Heart left ventricle (tissue), 16 donors: ENCODE data around the gene FOXP1. TPM values are rescaled to one million over a fixed set of nuclear protein-coding genes. Genes with fewer than 3 reads are reported as not detected.

Experiments
- ATAC-seq, 4 donors: fragments of 200-7000 bp; cut with Tn5 transposase; one replicate each; pipeline ENCODE4 v1.9.1; 2020 to 2022; ENCODE audit warnings: moderate library complexity in 4 of 4, mild to moderate bottlenecking in 3 of 4, moderate number of reproducible peaks in 1 of 4
- DNase-seq, 5 donors: peaks; one replicate each; pipeline ENCODE4 v3.0.0-alpha.2; 2020
- H3K27ac ChIP-seq, 12 donors: fragments of 200-600 bp; sonication (generic) in 4 of 12; one replicate each; pipeline versions ENCODE4 v1.5.0 to v1.8.0; 2016 to 2022; ENCODE audit warnings: mild to moderate bottlenecking in 2 of 12
- H3K27me3 ChIP-seq, 9 donors: fragments of 200-600 bp; sonication (generic) in 2 of 9; one replicate each; pipeline versions ENCODE4 v1.5.1 to v1.8.0; 2016 to 2022; ENCODE audit warnings: mild to moderate bottlenecking in 3 of 9
- H3K36me3 ChIP-seq, 9 donors: fragments of 200-600 bp; sonication (generic) in 2 of 9; one replicate each; pipeline versions ENCODE4 v1.5.0 to v1.8.0; 2018 to 2022; ENCODE audit warnings: mild to moderate bottlenecking in 2 of 9
- H3K4me1 ChIP-seq, 12 donors: fragments of 200-600 bp; sonication (generic) in 4 of 12; one replicate each; pipeline versions ENCODE4 v1.5.0 to v1.8.0; 2016 to 2022; ENCODE audit warnings: mild to moderate bottlenecking in 3 of 12
- H3K4me3 ChIP-seq, 12 donors: fragments of 200-600 bp; sonication (generic) in 4 of 12; one replicate each; pipeline versions ENCODE4 v1.5.0 to v1.8.0; 2017 to 2022; ENCODE audit warnings: mild to moderate bottlenecking in 9 of 12, moderate library complexity in 4 of 12
- H3K9me3 ChIP-seq, 12 donors: fragments of 200-600 bp; sonication (generic) in 4 of 12; one replicate each; pipeline versions ENCODE4 v1.5.0 to v1.8.0; 2016 to 2022; ENCODE audit warnings: mild to moderate bottlenecking in 1 of 12
- CTCF ChIP-seq, 12 donors: fragments of 200-600 bp; sonication (generic) in 4 of 12; IDR thresholded peaks; one replicate each; pipeline versions ENCODE4 v1.5.0 to v1.8.0; 2018 to 2022; ENCODE audit warnings: antibody characterized with exemption in 12 of 12, mild to moderate bottlenecking in 5 of 12
- POLR2A ChIP-seq, 2 donors: fragments of 450-650 bp; IDR thresholded peaks; one replicate each; pipeline ENCODE4 v1.6.1; 2017; ENCODE audit warnings: antibody characterized with exemption in 2 of 2, mild to moderate bottlenecking in 2 of 2, moderate library complexity in 2 of 2
- WGBS, 4 donors: extraction: QIAGEN DNeasy Blood & Tissue Kit in 2 of 4; methylation state at CpG; one replicate each; pipeline versions ENCODE4 v1.1.5 to v1.1.7; 2013 to 2018; 5-methylcytosine and 5-hydroxymethylcytosine counted together
- intact Hi-C, 10 donors: fragments of 100-400 bp; cut with DNase I; formaldehyde crosslinking; loops; one replicate each; pipeline versions ENCODE4 v1.11.1 to v1.14.2; 2022
- polyA plus RNA-seq, 2 donors: library from polyadenylated mRNA; stranded (reverse); fragments of 200-250 nt; gene quantifications; one replicate each; pipeline ENCODE4 v1.2.3, GENCODE V29; 2013
- total RNA-seq, 9 donors: library from RNA; depleted of rRNA in 2 of 9; stranded (reverse); fragments of >200 nt in 2 of 9; fragmentation: NEBNext Ultra II Directional in 3 of 9; extraction: Animal tissue kit (Norgen Biotek cat#: 25700) in 3 of 9; gene quantifications; one replicate each; pipeline versions ENCODE4 v1.1.0 to v1.2.4, GENCODE V29; 2016 to 2023
- donor health status: ischemic (EF 13 %, LVEDD 7.1; RV severe dilation, severe dysfunction).
- donor health status: healthy with polysubstance abuse.
- donor health status: DM: no; HTN: yes; CAD: no.
- donor health status: DM: no; HTN: no; CAD: no.
- donor health status: ischemic (EF 25% LVEDD 6.9; RV normal size, moderate dysfunction).
- donor health status: ischemic (EF 25% LVEDD 5.7; RV mildly dilated, moderate dysfunction).
- donor health status: healthy.
- donor health status: DM: yes; HTN: yes; CAD: no.
- donor health status: ischemic (EF 35%, LVEDD 5.7; RV mildly dilated, moderate dysfunction).
- donor health status: nonischemic (EF 11% LVEDD 7.7; RV severe dilation, severe dysfunction).
- donor health status: DM: yes; HTN: yes; CAD: no.
- donor health status: PGD.
- donor health status: ischemic (EF 29% LVEDD 5.4; RV normal size, mild dysfunction).
- donor health status: nonischemic (EF 23%, LVEDD 6.1; RV moderate dilation, normal function).

FOXP1 gene
- total and polyA plus RNA-seq, 11 donors = 14.9 to 67.8 (median 41.1) TPM

- WGBS, 4 donors = 45 to 66% (median 48%) methylated on average over 6 of the region's 6 CpGs
- no peak for ATAC-seq
- no peak for DNase-seq
- Histone ChIP-seq H3K36me3 (peaks cover 0 to 5% (median 0%) of the 10 kb centered on the region in 9 donors), H3K4me3 (peak overlapping the region in 5 of 12 donors; percentile 2 to 82 (median 7)), H3K9me3 (no peaks in the 10 kb centered on the region), H3K27me3 (no peaks in the 10 kb centered on the region), H3K4me1 (peaks cover 0 to 54% (median 31%) of the 10 kb centered on the region in 12 donors), H3K27ac (peak overlapping the region in 6 of 12 donors; percentile 12 to 98 (median 68))
- TF ChIP-seq CTCF (IDR thresholded peaks at IDR 0.05) = no peak
- no peak for TF ChIP-seq POLR2A (IDR thresholded peaks at IDR 0.05)
- intact Hi-C loops = loop anchor here in 2 of 10 donors (10.0 kb wide), 2 partner anchors 63 to 143 kb away; no protein-coding TSS in a partner anchor
Measured at GRCh38 chr3:71578054-71578751, 5.3 kb downstream of the FOXP1 start.

- TF ChIP-seq POLR2A (IDR thresholded peaks at IDR 0.05) = no peak
- no peak for TF ChIP-seq CTCF (IDR thresholded peaks at IDR 0.05)
- Histone ChIP-seq H3K36me3 (peaks cover 0 to 5% (median 0%) of the 10 kb centered on the region in 9 donors), H3K27me3 (no peaks in the 10 kb centered on the region), H3K4me3 (peak overlapping the region in 1 of 12 donors; percentile 13), H3K4me1 (peaks cover 0 to 54% (median 31%) of the 10 kb centered on the region in 12 donors), H3K9me3 (no peaks in the 10 kb centered on the region), H3K27ac (peak overlapping the region in 2 of 12 donors; percentile 4 to 96)
- 65 to 77% (median 71%) methylated on average over 5 of the region's 5 CpGs for WGBS, 4 donors
- intact Hi-C loops = loop anchor here in 2 of 10 donors (10.0 kb wide), 2 partner anchors 62 to 142 kb away; no protein-coding TSS in a partner anchor
- DNase-seq (no peak), ATAC-seq (no peak)
Measured at GRCh38 chr3:71577011-71577410, 6.5 kb downstream of the FOXP1 start.

- no peak for TF ChIP-seq CTCF (IDR thresholded peaks at IDR 0.05)
- TF ChIP-seq POLR2A (IDR thresholded peaks at IDR 0.05) = no peak
- H3K4me3 ChIP-seq = no peak overlapping the region
- WGBS, 4 donors = 91 to 99% (median 98%) methylated on average over 2 of the region's 2 CpGs
- H3K27ac ChIP-seq = peak overlapping the region in 1 of 12 donors; percentile 96
- H3K9me3 ChIP-seq = no peaks in the 10 kb centered on the region
- H3K27me3 ChIP-seq = no peaks in the 10 kb centered on the region
- H3K36me3 ChIP-seq = peaks cover 0 to 9% (median 0%) of the 10 kb centered on the region in 9 donors
- intact Hi-C loops = loop anchor here in 2 of 10 donors (10.0 kb wide), 2 partner anchors 61 to 141 kb away; no protein-coding TSS in a partner anchor
- H3K4me1 ChIP-seq = peaks cover 0 to 46% (median 25%) of the 10 kb centered on the region in 12 donors
- DNase-seq = no peak
- no peak for ATAC-seq
Measured at GRCh38 chr3:71575433-71575832, 8.1 kb downstream of the FOXP1 start.

- Histone ChIP-seq H3K27ac (no peak overlapping the region), H3K4me1 (peaks cover 0 to 27% (median 14%) of the 10 kb centered on the region in 12 donors), H3K4me3 (no peak overlapping the region), H3K36me3 (peaks cover 0 to 14% (median 0%) of the 10 kb centered on the region in 9 donors), H3K9me3 (no peaks in the 10 kb centered on the region), H3K27me3 (no peaks in the 10 kb centered on the region)
- DNase-seq = no peak
- intact Hi-C loops = loop anchor here in 2 of 10 donors (10.0 kb wide), 2 partner anchors 58 to 138 kb away; no protein-coding TSS in a partner anchor
- no peak for TF ChIP-seq POLR2A (IDR thresholded peaks at IDR 0.05)
- no peak for TF ChIP-seq CTCF (IDR thresholded peaks at IDR 0.05)
- no peak for ATAC-seq
- 91 to 93% (median 93%) methylated on average over 5 of the region's 5 CpGs for WGBS, 4 donors
Measured at GRCh38 chr3:71573181-71573580, 10.3 kb downstream of the FOXP1 start.
